Measurements from ENCODE around the gene PNPLA6.

The PNPLA6 gene

DNA sequence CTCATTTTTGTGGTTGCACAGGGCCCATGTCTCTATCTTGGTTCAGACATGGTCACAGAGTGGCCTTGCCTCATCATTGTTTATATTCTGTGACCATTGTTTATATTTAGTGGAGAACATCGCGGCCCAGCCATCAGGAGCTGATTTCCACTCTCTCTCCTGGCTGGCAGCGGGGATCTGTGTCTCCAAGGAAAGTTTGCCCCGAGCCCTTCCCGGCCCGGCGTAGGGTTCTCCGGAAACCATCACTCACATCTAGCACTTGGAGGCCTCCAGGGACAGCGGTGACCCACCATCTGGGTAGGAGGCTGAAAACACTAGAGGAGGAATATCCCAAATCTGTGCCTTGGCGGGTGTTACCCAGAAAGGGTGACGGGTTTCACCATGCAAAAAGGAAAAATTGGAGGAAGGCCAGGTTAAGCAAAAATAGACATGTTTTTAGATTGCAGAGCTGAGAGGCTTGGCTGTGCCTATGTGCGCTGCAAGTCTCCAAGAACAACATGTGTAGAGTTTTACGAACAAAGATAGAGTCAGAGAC lies 20.3 kb upstream of the PNPLA6 start:
- Histone ChIP-seq H3K4me1 (ENCODE audit: control insufficient read depth, insufficient read depth, low read length, poor library complexity, severe bottlenecking) (peaks cover 3% of the 10 kb centered on the region), H3K27ac (ENCODE audit: insufficient read depth, low read length, poor library complexity, severe bottlenecking) (no peak overlapping the region), H3K4me3 (ENCODE audit: insufficient read depth, low read depth, low read length, poor library complexity, severe bottlenecking) (no peak overlapping the region), H3K9me3 (ENCODE audit: control insufficient read depth, low read length) (no peaks in the 10 kb centered on the region), H3K27me3 (replicated peaks; ENCODE audit: control insufficient read depth, insufficient read depth, low read length, poor library complexity, severe bottlenecking) (peaks cover 3% of the 10 kb centered on the region), H3K36me3 (ENCODE audit: control insufficient read depth, insufficient read depth, low read length) (no peaks in the 10 kb centered on the region)
- DNase-seq: no peak

DNA sequence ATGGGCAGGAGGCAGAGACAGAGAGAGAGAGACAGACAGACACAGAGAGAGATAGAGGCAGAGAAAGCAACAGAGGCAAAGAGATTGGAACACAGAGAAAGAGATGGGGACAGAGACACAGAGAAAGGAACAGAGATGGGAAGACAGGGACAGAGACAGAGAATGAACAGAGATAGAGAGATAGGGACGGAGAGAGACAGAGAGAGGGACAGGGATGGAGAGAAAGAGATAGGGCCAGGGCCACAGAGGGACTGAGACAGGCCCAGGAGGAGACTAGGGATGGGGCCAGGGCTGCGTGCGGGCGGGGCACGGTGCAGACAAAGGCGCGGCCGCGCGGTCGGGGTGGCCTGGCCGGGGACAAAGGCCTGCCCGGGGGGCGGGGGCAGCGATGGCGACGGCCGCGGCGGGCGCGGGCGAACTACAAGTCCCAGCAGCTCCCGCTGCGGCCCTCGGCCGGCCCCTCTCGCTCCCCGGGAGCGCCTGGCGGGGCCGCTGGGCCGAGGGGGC lies 19.8 kb upstream of the PNPLA6 start, which contains the start of gene ZNF358:
TSS of gene ZNF358 (plus strand) at position 459 of the 507 bp plus-strand sequence. CDS start 3,140 bp downstream, outside the sequence.
- H3K4me3 ChIP-seq (ENCODE audit: insufficient read depth, low read depth, low read length, poor library complexity, severe bottlenecking): peak within 1 kb of the TSS; percentile 17
- H3K36me3 ChIP-seq (ENCODE audit: control insufficient read depth, insufficient read depth, low read length): no peaks in the 10 kb centered on the region
- H3K27me3 ChIP-seq (replicated peaks; ENCODE audit: control insufficient read depth, insufficient read depth, low read length, poor library complexity, severe bottlenecking): peaks cover 3% of the 10 kb centered on the region
- DNase-seq: no peak
- H3K4me1 ChIP-seq (ENCODE audit: control insufficient read depth, insufficient read depth, low read length, poor library complexity, severe bottlenecking): peaks cover 3% of the 10 kb centered on the region
- no peaks in the 10 kb centered on the region for H3K9me3 ChIP-seq (ENCODE audit: control insufficient read depth, low read length)
- no peak within 1 kb of the TSS for H3K27ac ChIP-seq (ENCODE audit: insufficient read depth, low read length, poor library complexity, severe bottlenecking)

DNA sequence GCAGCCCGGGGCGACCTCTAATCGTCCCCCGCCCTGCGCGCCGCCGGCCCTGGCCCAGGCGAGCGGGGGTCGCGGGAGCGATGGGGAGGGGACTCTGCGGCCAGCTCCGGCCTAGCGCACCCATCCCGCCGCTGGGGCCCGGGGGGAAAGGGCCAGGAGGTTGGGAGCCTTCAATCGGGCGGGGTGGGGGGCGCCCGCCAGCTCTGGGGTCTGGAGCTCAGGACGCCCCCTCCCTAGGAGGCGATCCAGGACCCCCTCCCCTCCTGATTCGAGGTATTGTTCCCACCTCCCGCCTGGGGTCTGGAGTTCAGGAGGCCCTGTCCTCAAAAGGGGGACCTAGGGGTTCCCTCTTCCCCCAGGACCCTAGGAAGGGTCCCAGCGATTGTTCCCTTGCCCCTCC lies 19.2 kb upstream of the PNPLA6 start:
- peaks cover 3% of the 10 kb centered on the region for H3K27me3 ChIP-seq (replicated peaks; ENCODE audit: control insufficient read depth, insufficient read depth, low read length, poor library complexity, severe bottlenecking)
- H3K27ac ChIP-seq (ENCODE audit: insufficient read depth, low read length, poor library complexity, severe bottlenecking): no peak overlapping the region
- H3K36me3 ChIP-seq (ENCODE audit: control insufficient read depth, insufficient read depth, low read length): no peaks in the 10 kb centered on the region
- H3K9me3 ChIP-seq (ENCODE audit: control insufficient read depth, low read length): no peaks in the 10 kb centered on the region
- no peak for DNase-seq
- H3K4me3 ChIP-seq (ENCODE audit: insufficient read depth, low read depth, low read length, poor library complexity, severe bottlenecking): peak overlapping the region; percentile 17
- peaks cover 3% of the 10 kb centered on the region for H3K4me1 ChIP-seq (ENCODE audit: control insufficient read depth, insufficient read depth, low read length, poor library complexity, severe bottlenecking)

DNA sequence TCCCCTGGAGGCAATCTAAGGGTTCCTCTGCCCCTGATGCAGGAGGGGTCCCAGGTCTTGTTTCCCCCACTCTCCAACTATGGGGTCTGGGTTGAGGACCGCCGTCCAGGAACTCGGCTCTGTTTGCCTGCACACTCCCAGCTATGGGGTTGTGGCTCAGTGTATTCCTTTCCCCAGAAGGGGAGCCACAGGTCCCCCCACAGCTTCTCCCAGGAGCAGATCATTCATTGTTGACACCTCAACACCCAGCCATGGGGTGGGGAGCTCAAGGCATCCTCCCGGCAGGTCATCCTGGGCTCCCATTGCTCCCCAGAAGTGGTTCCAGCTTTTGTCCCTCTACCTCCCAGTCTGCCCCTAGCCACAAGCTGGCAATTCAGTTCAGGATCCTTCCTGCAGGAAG lies 18.6 kb upstream of the PNPLA6 start:
- H3K4me3 ChIP-seq (ENCODE audit: insufficient read depth, low read depth, low read length, poor library complexity, severe bottlenecking): no peak overlapping the region
- H3K4me1 ChIP-seq (ENCODE audit: control insufficient read depth, insufficient read depth, low read length, poor library complexity, severe bottlenecking): peaks cover 3% of the 10 kb centered on the region
- H3K9me3 ChIP-seq (ENCODE audit: control insufficient read depth, low read length): no peaks in the 10 kb centered on the region
- peaks cover 3% of the 10 kb centered on the region for H3K27me3 ChIP-seq (replicated peaks; ENCODE audit: control insufficient read depth, insufficient read depth, low read length, poor library complexity, severe bottlenecking)
- H3K27ac ChIP-seq (ENCODE audit: insufficient read depth, low read length, poor library complexity, severe bottlenecking): no peak overlapping the region
- no peak for DNase-seq
- no peaks in the 10 kb centered on the region for H3K36me3 ChIP-seq (ENCODE audit: control insufficient read depth, insufficient read depth, low read length)

DNA sequence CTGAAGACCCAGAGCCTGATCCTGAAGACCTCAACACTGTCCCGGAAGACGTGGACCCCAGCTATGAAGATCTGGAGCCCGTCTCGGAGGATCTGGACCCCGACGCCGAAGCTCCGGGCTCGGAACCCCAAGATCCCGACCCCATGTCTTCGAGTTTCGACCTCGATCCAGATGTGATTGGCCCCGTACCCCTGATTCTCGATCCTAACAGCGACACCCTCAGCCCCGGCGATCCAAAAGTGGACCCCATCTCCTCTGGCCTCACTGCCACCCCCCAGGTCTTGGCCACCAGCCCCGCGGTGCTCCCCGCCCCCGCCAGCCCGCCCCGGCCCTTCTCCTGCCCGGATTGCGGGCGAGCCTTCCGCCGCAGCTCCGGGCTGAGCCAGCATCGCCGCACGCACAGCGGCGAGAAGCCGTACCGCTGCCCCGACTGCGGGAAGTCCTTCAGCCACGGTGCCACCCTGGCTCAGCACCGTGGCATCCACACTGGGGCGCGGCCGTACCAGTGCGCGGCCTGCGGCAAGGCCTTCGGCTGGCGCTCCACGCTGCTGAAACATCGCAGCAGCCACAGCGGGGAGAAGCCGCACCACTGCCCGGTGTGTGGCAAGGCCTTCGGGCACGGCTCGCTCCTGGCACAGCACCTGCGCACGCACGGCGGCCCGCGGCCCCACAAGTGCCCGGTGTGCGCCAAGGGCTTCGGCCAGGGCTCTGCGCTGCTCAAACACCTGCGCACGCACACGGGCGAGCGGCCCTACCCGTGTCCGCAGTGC lies 16.0 kb upstream of the PNPLA6 start:
- Histone ChIP-seq H3K27ac (ENCODE audit: insufficient read depth, low read length, poor library complexity, severe bottlenecking) (no peak overlapping the region), H3K36me3 (ENCODE audit: control insufficient read depth, insufficient read depth, low read length) (no peaks in the 10 kb centered on the region), H3K4me1 (ENCODE audit: control insufficient read depth, insufficient read depth, low read length, poor library complexity, severe bottlenecking) (peaks cover 11% of the 10 kb centered on the region), H3K4me3 (ENCODE audit: insufficient read depth, low read depth, low read length, poor library complexity, severe bottlenecking) (no peak overlapping the region), H3K27me3 (replicated peaks; ENCODE audit: control insufficient read depth, insufficient read depth, low read length, poor library complexity, severe bottlenecking) (peaks cover 3% of the 10 kb centered on the region), H3K9me3 (ENCODE audit: control insufficient read depth, low read length) (no peaks in the 10 kb centered on the region)
- no peak for DNase-seq

DNA sequence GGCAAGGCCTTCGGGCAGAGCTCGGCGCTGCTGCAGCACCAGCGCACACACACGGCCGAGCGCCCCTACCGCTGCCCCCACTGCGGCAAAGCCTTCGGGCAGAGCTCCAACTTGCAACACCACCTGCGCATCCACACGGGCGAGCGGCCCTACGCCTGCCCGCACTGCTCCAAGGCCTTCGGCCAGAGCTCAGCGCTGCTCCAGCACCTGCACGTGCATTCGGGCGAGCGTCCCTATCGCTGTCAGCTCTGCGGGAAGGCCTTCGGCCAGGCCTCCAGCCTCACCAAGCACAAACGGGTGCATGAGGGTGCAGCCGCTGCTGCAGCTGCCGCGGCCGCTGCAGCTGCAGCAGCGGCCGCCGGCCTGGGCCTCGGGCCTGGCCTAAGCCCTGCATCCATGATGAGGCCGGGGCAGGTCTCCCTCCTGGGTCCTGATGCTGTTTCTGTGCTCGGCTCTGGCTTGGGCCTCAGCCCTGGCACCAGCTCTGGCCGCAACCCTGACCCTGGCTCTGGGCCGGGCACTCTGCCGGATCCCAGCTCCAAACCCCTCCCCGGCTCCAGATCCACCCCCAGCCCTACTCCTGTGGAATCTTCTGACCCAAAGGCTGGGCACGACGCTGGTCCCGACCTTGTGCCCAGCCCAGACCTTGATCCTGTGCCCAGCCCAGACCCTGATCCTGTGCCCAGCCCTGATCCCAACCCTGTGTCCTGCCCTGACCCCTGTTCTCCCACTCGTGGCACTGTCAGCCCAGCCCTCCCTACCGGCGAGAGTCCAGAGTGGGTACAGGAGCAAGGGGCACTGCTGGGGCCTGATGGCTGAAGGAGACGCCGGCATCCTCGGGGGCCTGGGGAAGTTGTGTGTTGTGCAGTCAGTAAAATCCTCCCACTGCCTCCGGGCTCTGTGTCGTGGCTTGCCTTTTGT lies 15.1 kb upstream of the PNPLA6 start:
- Histone ChIP-seq H3K4me3 (ENCODE audit: insufficient read depth, low read depth, low read length, poor library complexity, severe bottlenecking) (no peak overlapping the region), H3K4me1 (ENCODE audit: control insufficient read depth, insufficient read depth, low read length, poor library complexity, severe bottlenecking) (peaks cover 11% of the 10 kb centered on the region), H3K27ac (ENCODE audit: insufficient read depth, low read length, poor library complexity, severe bottlenecking) (no peak overlapping the region), H3K36me3 (ENCODE audit: control insufficient read depth, insufficient read depth, low read length) (no peaks in the 10 kb centered on the region), H3K9me3 (ENCODE audit: control insufficient read depth, low read length) (no peaks in the 10 kb centered on the region), H3K27me3 (replicated peaks; ENCODE audit: control insufficient read depth, insufficient read depth, low read length, poor library complexity, severe bottlenecking) (peaks cover 3% of the 10 kb centered on the region)
- DNase-seq: no peak

DNA sequence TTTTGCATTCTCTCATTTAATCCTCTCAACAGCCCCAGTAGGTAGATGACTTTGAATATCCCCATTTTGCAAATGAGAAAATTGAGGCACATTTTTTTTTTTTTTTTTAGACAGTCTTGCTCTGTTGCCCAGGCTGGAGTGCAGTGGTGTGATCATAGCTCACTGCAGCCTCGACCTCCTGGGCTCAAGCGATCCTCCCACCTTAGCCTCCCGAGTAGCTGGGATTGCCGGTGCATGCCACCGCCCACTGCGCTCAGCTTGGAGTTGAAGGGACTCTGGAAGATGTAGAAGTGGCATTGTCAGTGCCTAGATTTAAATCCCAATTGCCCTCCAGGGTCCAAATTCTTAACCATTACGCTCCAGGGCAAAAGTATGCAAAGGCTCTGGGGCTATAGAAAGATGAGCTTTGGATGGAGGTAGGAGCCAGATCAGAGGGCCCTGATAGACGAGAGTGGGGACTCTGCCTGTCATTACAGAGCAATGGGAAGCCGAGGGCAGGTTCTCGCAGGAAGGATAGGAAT lies 13.9 kb upstream of the PNPLA6 start:
- H3K4me1 ChIP-seq (ENCODE audit: control insufficient read depth, insufficient read depth, low read length, poor library complexity, severe bottlenecking): peaks cover 8% of the 10 kb centered on the region
- H3K27me3 ChIP-seq (replicated peaks; ENCODE audit: control insufficient read depth, insufficient read depth, low read length, poor library complexity, severe bottlenecking): no peaks in the 10 kb centered on the region
- H3K27ac ChIP-seq (ENCODE audit: insufficient read depth, low read length, poor library complexity, severe bottlenecking): no peak overlapping the region
- no peak for DNase-seq
- no peaks in the 10 kb centered on the region for H3K36me3 ChIP-seq (ENCODE audit: control insufficient read depth, insufficient read depth, low read length)
- H3K4me3 ChIP-seq (ENCODE audit: insufficient read depth, low read depth, low read length, poor library complexity, severe bottlenecking): peak overlapping the region; percentile 68
- no peaks in the 10 kb centered on the region for H3K9me3 ChIP-seq (ENCODE audit: control insufficient read depth, low read length)

DNA sequence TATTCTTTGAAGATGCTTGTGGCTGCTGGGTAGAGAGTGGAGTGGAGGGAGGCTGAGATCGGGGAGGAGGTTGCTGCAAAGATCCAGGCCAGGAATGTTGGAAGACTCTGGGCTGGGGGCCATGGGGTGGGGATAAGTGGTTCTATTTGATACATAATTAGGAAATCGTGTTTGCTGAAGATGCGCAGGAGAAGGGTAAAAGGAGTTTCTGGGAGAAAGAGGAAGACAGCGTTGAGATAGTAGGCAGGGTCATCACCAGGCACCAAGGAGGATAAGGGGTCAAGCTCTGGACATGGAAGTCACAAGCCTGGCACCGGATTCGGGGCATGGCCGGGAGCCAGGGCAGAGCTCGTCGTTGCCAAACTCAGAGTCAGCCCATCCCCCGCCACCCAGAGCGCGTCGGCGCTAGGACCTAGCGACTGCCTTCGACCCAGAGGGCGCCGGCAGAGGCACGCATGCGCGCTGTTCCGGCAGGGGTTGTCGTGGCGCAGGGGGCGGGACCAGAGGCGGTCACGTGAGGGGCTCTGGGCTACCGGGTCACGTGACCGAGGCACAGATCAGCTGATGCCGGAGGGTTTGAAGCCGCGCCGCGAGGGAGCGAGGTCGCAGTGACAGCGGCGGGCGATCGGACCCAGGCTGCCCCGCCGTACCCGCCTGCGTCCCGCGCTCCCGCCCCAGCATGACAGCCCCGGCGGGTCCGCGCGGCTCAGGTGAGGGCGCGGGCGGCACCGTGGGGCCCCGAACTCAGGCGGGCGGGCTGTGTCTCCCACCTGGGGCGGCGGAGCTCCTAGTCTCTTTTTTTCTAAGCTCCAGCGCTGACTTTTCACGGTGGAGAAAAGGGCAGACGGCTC lies 13.2 kb upstream of the PNPLA6 start, which contains the start of gene MCOLN1:
TSS of gene MCOLN1 (plus strand) at position 553 of the 851 bp plus-strand sequence. CDS start at position 680, 127 bp downstream.
- H3K36me3 ChIP-seq (ENCODE audit: control insufficient read depth, insufficient read depth, low read length): no peaks in the 10 kb centered on the region
- H3K4me3 ChIP-seq (ENCODE audit: insufficient read depth, low read depth, low read length, poor library complexity, severe bottlenecking): peak within 1 kb of the TSS; percentile 68
- DNase-seq: peak; percentile 97 to 99 (median 98)
- H3K9me3 ChIP-seq (ENCODE audit: control insufficient read depth, low read length): no peaks in the 10 kb centered on the region
- no peak within 1 kb of the TSS for H3K27ac ChIP-seq (ENCODE audit: insufficient read depth, low read length, poor library complexity, severe bottlenecking)
- H3K27me3 ChIP-seq (replicated peaks; ENCODE audit: control insufficient read depth, insufficient read depth, low read length, poor library complexity, severe bottlenecking): no peaks in the 10 kb centered on the region
- peaks cover 8% of the 10 kb centered on the region for H3K4me1 ChIP-seq (ENCODE audit: control insufficient read depth, insufficient read depth, low read length, poor library complexity, severe bottlenecking)

Data from effector memory CD4-positive, alpha-beta T cell (primary cell).